Left lung (tissue), 10 donors: Measurements from ENCODE around the gene SLC38A2. TPM values are rescaled to one million over a fixed set of nuclear protein-coding genes. Genes with fewer than 3 reads are reported as not detected.

Experiments used
- ATAC-seq: fragments of 200-7000 bp; cut with Tn5 transposase; one replicate; pipeline ENCODE4 v1.9.1; 2020; ENCODE audit warnings: moderate library complexity
- DNase-seq, 4 donors: peaks; one replicate each; pipeline ENCODE4 v3.0.0-alpha.2; 2013 to 2020
- H3K27ac ChIP-seq, 2 donors: fragments of 200-600 bp; sonication (generic) in 1 of 2; one replicate each; pipeline versions ENCODE4 v1.5.0 to v1.8.0; 2020 to 2021
- H3K27me3 ChIP-seq, 2 donors: fragments of 200-600 bp; sonication (generic) in 1 of 2; one replicate each; pipeline versions ENCODE4 v1.5.0 to v1.8.0; 2020 to 2021
- H3K36me3 ChIP-seq, 2 donors: fragments of 200-600 bp; sonication (generic) in 1 of 2; one replicate each; pipeline versions ENCODE4 v1.5.0 to v1.8.0; 2020 to 2021
- H3K4me1 ChIP-seq, 2 donors: fragments of 200-600 bp; one replicate each; pipeline ENCODE4 v1.8.0; 2021
- H3K4me3 ChIP-seq, 2 donors: fragments of 200-600 bp; sonication (generic) in 1 of 2; one replicate each; pipeline versions ENCODE4 v1.5.0 to v1.8.0; 2020 to 2021; ENCODE audit warnings: mild to moderate bottlenecking in 1 of 2
- H3K9me3 ChIP-seq, 2 donors: fragments of 200-600 bp; sonication (generic) in 1 of 2; one replicate each; pipeline versions ENCODE4 v1.5.0 to v1.8.0; 2020 to 2021
- CTCF ChIP-seq, 2 donors: fragments of 200-600 bp; sonication (generic) in 1 of 2; IDR thresholded peaks; one replicate each; pipeline versions ENCODE4 v1.5.0 to v1.8.0; 2021; ENCODE audit warnings: antibody characterized with exemption in 2 of 2
- intact Hi-C, 2 donors: fragments of 100-400 bp; cut with DNase I; formaldehyde crosslinking; loops; one replicate each; pipeline versions ENCODE4 v1.11.2 to v1.14.2; 2022
- polyA plus RNA-seq, 6 donors: library from polyadenylated mRNA; unstranded; fragments of 120-200 nt; gene quantifications; one replicate each; pipeline ENCODE4 v1.2.1, GENCODE V29; 2013; ENCODE audit not compliant: insufficient read length in 6 of 6
- total RNA-seq, 2 donors: library from RNA; stranded (reverse); fragmentation: NEBNext Ultra II Directional; extraction: Animal tissue kit (Norgen Biotek cat#: 25700); gene quantifications; one replicate each; pipeline ENCODE4 v1.2.1, GENCODE V29; 2021
- donor health status: DM: no; HTN: yes; CAD: no.
- donor health status: DM: no; HTN: no; CAD: no.

Gene SLC38A2
- total and polyA plus RNA-seq, 8 donors, result 154 to 270 (median 183) TPM

DNA sequence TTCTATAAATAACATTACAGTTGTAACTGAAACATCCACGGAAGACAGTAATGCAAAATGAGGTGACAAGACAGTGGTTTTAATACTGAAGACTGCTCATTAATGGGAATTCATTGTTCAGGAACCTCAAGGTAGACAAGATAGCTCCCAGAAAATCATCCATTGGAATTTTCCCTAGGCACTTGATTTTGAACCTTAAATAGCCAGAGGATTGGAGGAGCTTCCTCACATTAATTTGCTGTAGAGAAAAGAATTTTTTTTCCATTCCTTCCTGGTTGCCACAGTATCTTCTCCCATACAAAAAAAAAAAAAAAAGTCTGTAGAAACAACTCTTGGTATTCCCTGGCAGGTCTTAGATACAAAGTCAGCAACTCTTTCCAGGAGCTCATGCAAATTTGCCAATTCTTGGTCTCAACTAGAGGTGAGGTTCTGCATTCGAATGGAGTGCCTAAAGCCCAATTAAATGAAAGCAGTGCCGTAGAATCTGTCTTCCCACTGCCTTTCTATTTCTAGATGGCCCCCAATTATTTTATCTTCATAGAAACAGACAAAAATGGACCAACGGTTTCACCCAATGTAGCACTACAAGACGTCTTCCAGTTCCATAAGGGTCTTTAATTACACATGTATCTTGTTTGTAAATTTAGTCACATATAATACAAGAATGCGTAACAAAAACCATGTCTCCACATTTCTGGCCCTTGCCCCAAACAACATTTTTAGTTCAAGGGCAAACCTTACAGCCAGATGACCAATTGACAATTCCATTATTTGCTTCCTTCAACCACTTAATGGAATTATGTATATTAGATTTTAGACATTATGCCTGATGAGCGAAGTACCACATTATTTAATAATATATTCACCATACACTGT is 13.5 kb downstream of the SLC38A2 start:
- Histone ChIP-seq H3K9me3 (no peaks in the 10 kb centered on the region), H3K27ac (no peak overlapping the region), H3K4me3 (no peak overlapping the region), H3K4me1 (peaks cover 0 to 26% of the 10 kb centered on the region in 2 donors), H3K36me3 (peaks cover 0 to 58% of the 10 kb centered on the region in 2 donors), H3K27me3 (no peaks in the 10 kb centered on the region)
- ATAC-seq (no peak), DNase-seq (no peak)
- no peak for TF ChIP-seq CTCF (IDR thresholded peaks at IDR 0.05)
- intact Hi-C loops, result no loop called here

DNA sequence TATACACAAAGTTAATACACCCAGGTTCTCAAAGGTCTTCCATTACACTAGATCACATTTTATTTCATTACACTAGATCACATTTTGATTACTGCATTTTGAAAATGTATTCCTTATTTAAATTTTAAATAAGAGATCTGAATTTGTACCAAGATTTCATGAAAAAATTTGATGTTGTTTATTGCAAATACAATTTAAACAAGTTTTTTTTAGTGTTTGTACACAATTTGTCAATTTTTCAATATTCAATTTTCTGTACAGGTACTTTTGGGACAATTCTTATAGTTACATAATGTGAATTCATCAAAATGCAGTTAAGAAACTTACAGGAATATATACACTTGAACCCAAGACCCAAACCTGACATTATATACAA is 14.3 kb downstream of the SLC38A2 start:
- Histone ChIP-seq H3K9me3 (no peaks in the 10 kb centered on the region), H3K4me3 (no peak overlapping the region), H3K36me3 (peaks cover 0 to 51% of the 10 kb centered on the region in 2 donors), H3K27ac (no peak overlapping the region), H3K4me1 (peaks cover 0 to 19% of the 10 kb centered on the region in 2 donors), H3K27me3 (no peaks in the 10 kb centered on the region)
- DNase-seq, result no peak
- no peak for ATAC-seq
- no peak for TF ChIP-seq CTCF (IDR thresholded peaks at IDR 0.05)
- intact Hi-C loops, result no loop called here

DNA sequence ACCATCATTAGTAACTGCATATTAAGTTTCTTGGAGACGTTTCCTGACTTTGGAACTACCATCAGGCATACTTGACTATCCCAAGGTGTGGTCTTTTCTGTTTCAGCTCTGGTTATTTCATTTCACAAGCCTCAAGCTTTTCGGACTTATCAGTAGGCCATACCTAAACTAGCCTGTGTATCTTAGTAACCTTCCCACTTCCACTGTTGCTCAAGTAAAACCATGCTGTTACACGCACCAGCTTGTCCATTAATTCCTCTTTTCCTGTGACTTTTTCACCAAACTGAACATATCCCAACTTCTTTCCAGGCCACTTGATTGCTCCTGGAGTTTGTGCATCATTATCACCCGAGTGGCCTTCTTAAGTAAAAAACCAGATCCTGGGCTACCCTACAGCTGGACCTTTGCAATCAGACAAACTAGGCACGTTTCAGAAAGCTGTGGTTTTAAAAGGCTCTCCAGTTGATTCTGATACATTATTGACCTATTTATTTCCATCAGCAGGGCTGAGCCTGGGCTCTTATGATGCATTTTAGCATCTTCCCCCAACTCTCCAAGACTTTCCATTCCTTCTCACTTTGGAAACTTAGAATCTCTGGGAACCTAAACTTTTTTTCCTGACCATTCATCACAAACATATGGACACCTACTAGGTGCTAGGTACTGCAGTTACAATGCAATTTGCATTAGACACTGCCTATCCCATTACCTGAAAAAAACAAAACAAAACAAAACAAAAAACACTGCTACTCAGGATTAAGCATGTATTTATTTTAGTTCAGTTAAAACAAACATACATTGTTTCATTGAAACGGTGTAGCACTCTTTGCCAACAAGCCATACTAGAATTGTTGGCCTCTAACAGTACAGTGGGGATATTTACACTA is 14.9 kb downstream of the SLC38A2 start:
- Histone ChIP-seq H3K9me3 (no peaks in the 10 kb centered on the region), H3K4me1 (peaks cover 0 to 13% of the 10 kb centered on the region in 2 donors), H3K27me3 (no peaks in the 10 kb centered on the region), H3K4me3 (no peak overlapping the region), H3K36me3 (peaks cover 0 to 45% of the 10 kb centered on the region in 2 donors), H3K27ac (no peak overlapping the region)
- intact Hi-C loops, result no loop called here
- ATAC-seq (peak; percentile 11), DNase-seq (no peak)
- no peak for TF ChIP-seq CTCF (IDR thresholded peaks at IDR 0.05)

DNA sequence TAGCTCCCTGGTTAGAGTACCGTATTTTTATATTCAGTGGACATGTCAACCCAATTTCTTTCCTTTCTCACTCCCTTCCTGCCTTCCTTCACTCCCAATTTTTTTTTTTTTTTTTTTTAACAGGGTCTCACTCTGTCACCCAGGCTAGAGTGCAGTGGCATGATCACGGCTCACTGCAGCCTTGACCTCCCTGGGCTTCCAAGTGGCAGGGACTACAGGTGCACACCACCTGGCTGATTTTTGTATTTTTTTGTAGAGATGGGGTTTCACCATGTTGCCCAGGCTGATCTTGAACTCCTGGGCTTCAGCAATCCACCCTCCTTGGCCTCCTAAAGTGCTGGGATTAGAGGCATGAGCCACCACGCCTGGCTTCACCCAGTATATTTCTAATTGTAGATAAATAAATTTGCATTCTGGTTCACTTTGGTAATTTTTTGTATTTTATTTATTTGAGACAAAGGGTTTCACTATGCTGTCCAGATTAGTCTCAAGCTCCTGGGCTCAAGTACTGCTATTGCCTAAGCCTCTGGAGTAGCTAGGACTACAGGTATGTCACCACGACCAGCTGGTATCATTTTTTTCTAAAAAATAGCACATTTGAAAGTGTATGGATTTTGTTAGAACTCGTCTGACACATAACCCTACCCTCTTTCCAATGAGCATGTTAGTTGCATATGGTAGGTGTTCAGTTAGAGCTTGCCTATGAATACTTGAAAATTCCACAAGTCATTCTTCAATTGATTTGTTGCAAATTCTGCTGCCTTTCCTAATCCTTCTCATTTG is 15.7 kb downstream of the SLC38A2 start:
- no peak for TF ChIP-seq CTCF (IDR thresholded peaks at IDR 0.05)
- H3K27me3 ChIP-seq, result no peaks in the 10 kb centered on the region
- peaks cover 0 to 36% of the 10 kb centered on the region in 2 donors for H3K36me3 ChIP-seq
- ATAC-seq (peak; percentile 7), DNase-seq (no peak)
- H3K4me1 ChIP-seq, result peaks cover 0 to 6% of the 10 kb centered on the region in 2 donors
- no peak overlapping the region for H3K4me3 ChIP-seq
- intact Hi-C loops, result no loop called here
- no peaks in the 10 kb centered on the region for H3K9me3 ChIP-seq
- H3K27ac ChIP-seq, result no peak overlapping the region
